B cell (primary cell): Measurements from ENCODE around the gene MMS22L.

Experiments
- EZH2 ChIP-seq: IDR thresholded peaks from 2 replicates; pipeline ENCODE4 v1.6.1; 2012; ENCODE audit warnings: borderline replicate concordance, low read depth, mild to moderate bottlenecking, moderate library complexity, low read length; ENCODE audit not compliant: insufficient read depth, poor library complexity, severe bottlenecking
- TF ChIP-seq, protein P1 (sequence below): fragments of 200-600 bp; IDR thresholded peaks from one replicate; pipeline ENCODE4 v1.8.0; 2022; ENCODE audit warnings: antibody characterized with exemption, mild to moderate bottlenecking

- TF ChIP-seq, protein P1, sequence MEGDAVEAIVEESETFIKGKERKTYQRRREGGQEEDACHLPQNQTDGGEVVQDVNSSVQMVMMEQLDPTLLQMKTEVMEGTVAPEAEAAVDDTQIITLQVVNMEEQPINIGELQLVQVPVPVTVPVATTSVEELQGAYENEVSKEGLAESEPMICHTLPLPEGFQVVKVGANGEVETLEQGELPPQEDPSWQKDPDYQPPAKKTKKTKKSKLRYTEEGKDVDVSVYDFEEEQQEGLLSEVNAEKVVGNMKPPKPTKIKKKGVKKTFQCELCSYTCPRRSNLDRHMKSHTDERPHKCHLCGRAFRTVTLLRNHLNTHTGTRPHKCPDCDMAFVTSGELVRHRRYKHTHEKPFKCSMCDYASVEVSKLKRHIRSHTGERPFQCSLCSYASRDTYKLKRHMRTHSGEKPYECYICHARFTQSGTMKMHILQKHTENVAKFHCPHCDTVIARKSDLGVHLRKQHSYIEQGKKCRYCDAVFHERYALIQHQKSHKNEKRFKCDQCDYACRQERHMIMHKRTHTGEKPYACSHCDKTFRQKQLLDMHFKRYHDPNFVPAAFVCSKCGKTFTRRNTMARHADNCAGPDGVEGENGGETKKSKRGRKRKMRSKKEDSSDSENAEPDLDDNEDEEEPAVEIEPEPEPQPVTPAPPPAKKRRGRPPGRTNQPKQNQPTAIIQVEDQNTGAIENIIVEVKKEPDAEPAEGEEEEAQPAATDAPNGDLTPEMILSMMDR, result no peak
- no peak for TF ChIP-seq EZH2
These were observed 159.9 kb downstream of the MMS22L start for GRCh38 chr6:97123112-97123511.
